Ectodermal cell (in vitro differentiated cells): ENCODE results near the gene CEP41.
A peak's percentile ranks its signal among the peaks of the same experiment; 100 is the strongest.

Source experiments
- H3K27ac ChIP-seq: 2 replicates; pipeline ENCODE4 v1.7.0; 2013; ENCODE audit warnings: mild to moderate bottlenecking, low read depth, low read length; ENCODE audit not compliant: insufficient read depth, poor library complexity, severe bottlenecking
- H3K27me3 ChIP-seq: 2 replicates; pipeline ENCODE4 v1.7.0; 2013; ENCODE audit warnings: mild to moderate bottlenecking, low read length; ENCODE audit not compliant: insufficient read depth, control insufficient read depth, poor library complexity, severe bottlenecking
- H3K36me3 ChIP-seq: one replicate; pipeline ENCODE4 v1.7.0; 2013; ENCODE audit warnings: low read length; ENCODE audit not compliant: control insufficient read depth, insufficient read depth
- H3K4me1 ChIP-seq: one replicate; pipeline ENCODE4 v1.7.0; 2013; ENCODE audit warnings: low read length; ENCODE audit not compliant: control insufficient read depth, insufficient read depth
- H3K4me3 ChIP-seq: 2 replicates; pipeline ENCODE4 v1.7.0; 2013; ENCODE audit warnings: low read depth, low read length, control low read depth; ENCODE audit not compliant: insufficient read depth
- H3K9me3 ChIP-seq: 2 replicates; pipeline ENCODE4 v1.7.0; 2013; ENCODE audit warnings: mild to moderate bottlenecking, low read length, moderate library complexity; ENCODE audit not compliant: control insufficient read depth
- WGBS, 2 experiments: methylation state at CpG; one replicate each; pipeline ENCODE4 v1.1.7; 2013; ENCODE audit warnings: missing lambda C conversion rate in 2 of 2; 5-methylcytosine and 5-hydroxymethylcytosine counted together

The CEP41 gene

DNA sequence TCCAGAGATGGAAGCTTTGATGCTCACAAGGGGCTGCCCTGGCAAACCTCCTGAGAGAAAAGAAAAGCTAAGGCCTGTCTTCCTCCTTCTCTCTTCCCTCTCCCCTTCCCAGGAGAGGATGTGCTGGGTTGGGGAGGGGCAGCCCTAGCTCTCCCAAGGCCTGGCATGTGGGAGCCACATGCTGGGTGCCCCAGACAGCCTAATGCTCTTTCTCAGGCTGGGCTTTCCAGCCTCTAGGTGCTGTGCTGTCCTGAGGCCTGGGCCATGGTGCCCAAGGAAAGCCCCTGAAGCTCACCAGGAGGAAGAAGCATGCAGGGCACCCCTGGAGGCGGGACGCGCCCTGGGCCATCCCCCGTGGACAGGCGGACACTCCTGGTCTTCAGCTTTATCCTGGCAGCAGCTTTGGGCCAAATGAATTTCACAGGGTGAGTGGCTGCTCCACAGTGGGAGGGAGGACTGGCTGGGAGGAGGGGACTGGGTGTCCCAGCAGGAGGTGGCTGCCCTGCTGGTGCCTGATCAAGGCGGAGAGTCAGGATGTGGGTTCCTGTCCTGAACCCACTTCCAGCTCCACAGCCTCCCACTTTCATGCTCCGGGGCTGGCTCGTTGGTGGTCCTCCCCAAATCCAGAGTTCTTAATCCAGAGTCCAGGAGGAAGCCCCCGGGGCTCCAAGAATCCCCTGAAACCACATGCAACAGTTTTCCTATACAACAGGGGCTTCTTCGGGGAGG lies 94.5 kb downstream of the CEP41 start:
- Histone ChIP-seq H3K4me3 (no peak overlapping the region), H3K4me1 (peaks cover 36% of the 10 kb centered on the region), H3K27me3 (no peaks in the 10 kb centered on the region), H3K9me3 (no peaks in the 10 kb centered on the region), H3K27ac (no peak overlapping the region), H3K36me3 (no peaks in the 10 kb centered on the region)
- 90 to 92% methylated on average over 10 of the region's 10 CpGs for WGBS, 2 experiments

DNA sequence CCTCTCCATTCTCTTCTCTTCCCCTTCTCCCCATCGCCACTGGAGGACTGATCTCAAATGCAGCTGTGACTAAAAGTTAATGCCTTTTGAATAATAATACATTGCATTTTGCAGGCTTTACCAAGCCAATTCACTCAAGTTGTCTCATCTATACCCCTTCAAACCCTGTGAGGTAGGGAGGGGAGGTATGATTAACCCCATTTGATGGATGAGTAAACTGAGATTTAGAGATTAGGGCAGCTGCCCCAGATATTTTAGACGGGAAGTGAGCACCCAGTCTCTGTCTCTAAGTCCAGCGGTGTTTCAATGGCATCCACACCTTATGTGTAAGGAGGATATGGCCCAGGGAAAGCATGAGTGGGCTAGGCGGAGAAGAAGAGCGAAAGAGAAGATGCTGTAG lies 95.1 kb downstream of the CEP41 start:
- 82 to 95% methylated on average over 4 to 5 of the region's 5 CpGs for WGBS, 2 experiments
- Histone ChIP-seq H3K36me3 (no peaks in the 10 kb centered on the region), H3K9me3 (no peaks in the 10 kb centered on the region), H3K27ac (no peak overlapping the region), H3K4me3 (no peak overlapping the region), H3K4me1 (peaks cover 30% of the 10 kb centered on the region), H3K27me3 (no peaks in the 10 kb centered on the region)

DNA sequence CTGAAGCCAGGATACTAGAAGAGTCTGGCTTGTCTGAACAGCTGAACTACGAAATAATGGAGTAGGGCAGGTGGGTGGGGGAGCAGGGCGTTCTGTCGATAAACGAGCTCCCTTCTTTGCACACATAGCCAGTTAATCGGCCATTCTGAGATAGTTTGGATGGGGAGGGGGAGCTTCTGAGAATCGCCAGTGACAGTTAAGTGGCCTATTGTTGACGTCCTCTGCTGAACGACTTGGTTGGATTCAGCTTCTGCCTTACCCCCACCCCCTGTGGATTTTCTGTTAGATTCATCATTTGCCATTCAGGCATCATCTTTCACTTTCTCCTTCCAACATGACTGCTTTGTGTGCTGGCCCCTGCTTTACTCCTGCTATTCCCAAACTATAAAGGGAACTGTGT lies 95.7 kb downstream of the CEP41 start:
- Histone ChIP-seq H3K27ac (peak overlapping the region; percentile 53), H3K4me3 (no peak overlapping the region), H3K36me3 (no peaks in the 10 kb centered on the region), H3K4me1 (peaks cover 24% of the 10 kb centered on the region), H3K27me3 (no peaks in the 10 kb centered on the region), H3K9me3 (no peaks in the 10 kb centered on the region)
- 16 to 31% methylated on average over 8 of the region's 8 CpGs for WGBS, 2 experiments

DNA sequence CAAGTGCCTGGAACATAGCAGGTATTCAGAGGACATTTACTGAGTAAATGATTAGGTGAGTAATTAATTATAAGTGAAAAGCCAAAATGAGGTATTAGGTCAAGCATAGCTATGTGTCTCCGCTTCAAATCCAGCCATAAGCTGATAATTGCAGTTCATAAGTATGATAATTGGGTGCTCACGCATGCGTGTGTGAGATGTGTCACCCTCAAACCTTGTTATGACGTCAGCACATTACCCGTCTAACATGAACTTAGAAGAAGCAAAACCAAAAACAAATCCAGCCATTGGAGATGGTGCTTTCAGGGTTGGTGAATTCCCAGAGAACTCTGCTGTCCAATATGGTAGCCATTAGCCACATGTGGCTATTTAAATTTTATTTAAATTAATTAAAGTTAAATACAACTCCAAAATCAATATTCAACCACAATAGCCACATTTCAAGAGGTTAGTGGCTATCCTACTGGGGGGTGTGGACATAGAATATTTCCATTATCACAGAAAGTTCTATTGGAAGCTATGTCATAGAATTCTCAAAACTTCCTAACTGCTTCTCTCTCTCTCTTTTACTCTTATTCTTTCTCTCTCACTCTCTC lies 96.4 kb downstream of the CEP41 start, which contains the start of gene CPA5:
Gene CPA5, plus strand, starts transcription at position 546 of the 596 bp plus-strand sequence. CDS start 1,670 bp downstream, outside the sequence.
- H3K9me3 ChIP-seq, result no peaks in the 10 kb centered on the region
- no peaks in the 10 kb centered on the region for H3K36me3 ChIP-seq
- 95 to 97% methylated on average over 5 of the region's 5 CpGs for WGBS, 2 experiments
- H3K4me3 ChIP-seq, result no peak within 1 kb of the TSS
- H3K27me3 ChIP-seq, result no peaks in the 10 kb centered on the region
- peak within 1 kb of the TSS; percentile 53 for H3K27ac ChIP-seq
- H3K4me1 ChIP-seq, result peaks cover 22% of the 10 kb centered on the region
